ENCODE results near the gene CNPY2.

Gene CNPY2

DNA sequence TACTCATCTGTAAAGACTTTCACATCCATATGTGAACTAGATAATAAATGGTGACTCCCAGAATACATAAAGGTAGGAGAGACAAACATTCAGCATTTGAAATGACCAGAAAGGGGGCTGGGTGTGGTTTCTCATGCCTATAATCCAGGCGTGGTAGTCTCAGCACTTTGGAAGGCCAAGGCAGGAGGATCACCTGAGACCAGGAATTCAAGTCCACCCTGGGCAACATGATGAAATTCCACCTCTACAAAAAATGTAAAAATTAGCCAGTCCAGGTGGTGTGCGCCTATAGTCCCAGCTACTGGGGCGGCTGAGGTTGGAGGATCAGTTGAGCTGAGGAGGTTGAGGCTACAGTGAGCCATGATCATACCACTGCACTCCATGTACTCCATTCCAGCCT is 11.5 kb downstream of the CNPY2 start:
- Histone ChIP-seq H3K27me3 (replicated peaks) (no peaks in the 10 kb centered on the region), H3K36me3 (replicated peaks) (peaks cover 26% of the 10 kb centered on the region), H3K4me3 (ENCODE audit: low read depth, low read length) (no peak overlapping the region), H3K27ac (no peak overlapping the region)
- TF ChIP-seq, protein P1, sequence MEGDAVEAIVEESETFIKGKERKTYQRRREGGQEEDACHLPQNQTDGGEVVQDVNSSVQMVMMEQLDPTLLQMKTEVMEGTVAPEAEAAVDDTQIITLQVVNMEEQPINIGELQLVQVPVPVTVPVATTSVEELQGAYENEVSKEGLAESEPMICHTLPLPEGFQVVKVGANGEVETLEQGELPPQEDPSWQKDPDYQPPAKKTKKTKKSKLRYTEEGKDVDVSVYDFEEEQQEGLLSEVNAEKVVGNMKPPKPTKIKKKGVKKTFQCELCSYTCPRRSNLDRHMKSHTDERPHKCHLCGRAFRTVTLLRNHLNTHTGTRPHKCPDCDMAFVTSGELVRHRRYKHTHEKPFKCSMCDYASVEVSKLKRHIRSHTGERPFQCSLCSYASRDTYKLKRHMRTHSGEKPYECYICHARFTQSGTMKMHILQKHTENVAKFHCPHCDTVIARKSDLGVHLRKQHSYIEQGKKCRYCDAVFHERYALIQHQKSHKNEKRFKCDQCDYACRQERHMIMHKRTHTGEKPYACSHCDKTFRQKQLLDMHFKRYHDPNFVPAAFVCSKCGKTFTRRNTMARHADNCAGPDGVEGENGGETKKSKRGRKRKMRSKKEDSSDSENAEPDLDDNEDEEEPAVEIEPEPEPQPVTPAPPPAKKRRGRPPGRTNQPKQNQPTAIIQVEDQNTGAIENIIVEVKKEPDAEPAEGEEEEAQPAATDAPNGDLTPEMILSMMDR (IDR thresholded peaks at IDR 0.05; ENCODE audit: low read depth, low read length, missing control alignments): no peak
- in situ Hi-C loops (cut with HindIII; ENCODE audit: low pct_ligation_motif_present, low sequenced_read_pairs): no loop called here
- DNase-seq: no peak

DNA sequence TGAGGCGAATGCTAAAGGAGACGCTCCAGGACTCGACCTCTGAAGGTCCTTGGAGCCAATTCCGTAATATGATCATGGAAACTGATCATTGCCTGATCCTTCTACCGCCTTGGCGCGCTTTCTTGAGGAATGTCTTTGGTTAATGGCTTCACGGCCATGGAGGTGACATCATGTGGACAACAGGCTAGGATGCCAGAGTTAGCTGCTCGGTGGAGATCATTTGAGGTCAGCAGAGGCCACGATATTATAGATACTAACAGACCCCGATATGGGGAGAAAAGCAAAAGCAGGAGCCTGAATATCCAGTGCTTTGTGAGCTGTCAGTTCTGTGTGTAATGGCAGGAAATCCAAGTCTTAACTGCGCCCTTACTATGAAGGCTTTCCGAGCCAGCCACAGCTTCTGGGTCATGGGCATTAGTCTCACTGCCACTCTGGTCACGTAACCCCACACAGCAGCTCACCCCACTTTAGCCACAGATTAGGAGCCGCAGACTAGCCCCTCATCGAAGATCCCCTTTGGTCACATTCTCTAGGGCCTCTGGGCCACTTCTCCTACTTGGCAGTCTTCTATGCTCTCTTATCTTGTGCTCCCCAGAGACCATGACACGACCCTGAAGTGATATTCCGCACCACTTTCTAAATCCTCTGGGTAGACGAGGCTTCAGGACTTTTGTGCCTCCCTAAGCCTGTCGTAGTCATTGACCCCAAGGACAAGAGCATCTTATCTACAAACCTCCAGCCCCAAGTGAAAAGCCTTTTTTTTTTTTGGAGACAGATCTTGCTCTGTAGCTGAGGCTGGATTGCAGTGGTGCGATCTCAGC is 14.9 kb downstream of the CNPY2 start:
- Histone ChIP-seq H3K36me3 (replicated peaks) (peaks cover 16% of the 10 kb centered on the region), H3K27ac (peak overlapping the region; percentile 80), H3K27me3 (replicated peaks) (no peaks in the 10 kb centered on the region), H3K4me3 (ENCODE audit: low read depth, low read length) (peak overlapping the region; percentile 93)
- TF ChIP-seq, protein P1 (IDR thresholded peaks at IDR 0.05; ENCODE audit: low read depth, low read length, missing control alignments): no peak
- in situ Hi-C loops (cut with HindIII; ENCODE audit: low pct_ligation_motif_present, low sequenced_read_pairs): no loop called here
- DNase-seq: no peak

DNA sequence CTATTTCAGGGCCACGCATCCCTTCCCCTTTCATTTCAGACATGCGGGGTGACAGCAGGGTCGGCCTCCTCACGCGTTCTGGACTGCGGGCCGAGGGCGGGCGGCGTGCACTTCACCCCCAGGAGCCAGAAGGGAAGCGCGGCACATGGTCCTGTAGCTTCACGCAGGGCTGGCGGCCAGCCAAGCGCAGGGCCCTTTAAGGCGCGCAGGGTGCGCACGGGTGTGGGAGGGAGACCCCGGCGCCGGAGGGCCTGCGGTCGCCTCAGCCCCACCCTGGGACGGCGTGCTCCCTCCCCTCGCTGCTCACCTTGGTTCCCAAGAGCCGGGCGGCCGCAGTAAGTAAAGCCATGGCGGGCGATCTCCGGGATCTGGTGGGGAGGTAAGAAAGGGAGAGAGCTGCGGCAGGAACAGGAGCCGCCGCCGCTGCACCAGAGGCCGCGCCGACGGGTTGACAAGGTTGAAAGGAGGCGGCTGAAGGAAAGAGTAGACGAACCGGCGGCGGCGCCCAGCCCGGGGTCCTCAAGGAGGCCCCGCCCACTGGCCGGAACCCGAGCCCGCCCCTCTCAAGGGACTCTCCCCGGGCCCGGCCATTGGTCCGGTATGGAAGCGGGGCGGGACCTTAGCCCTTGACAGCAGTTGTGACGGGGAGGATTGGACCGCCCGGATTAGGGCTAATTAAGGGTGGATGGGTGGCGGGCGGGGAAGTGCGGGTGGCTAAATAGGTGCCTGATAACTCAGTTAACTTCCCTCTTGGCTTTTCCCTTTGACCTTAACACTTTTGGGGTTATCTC is 15.7 kb downstream of the CNPY2 start, which contains the start of gene CS:
TSS of gene CS (minus strand) at position 478 of the 791 bp plus-strand sequence. CDS start at position 349, 129 bp downstream.
- TF ChIP-seq, protein P1 (IDR thresholded peaks at IDR 0.05; ENCODE audit: low read depth, low read length, missing control alignments): no peak
- peak within 1 kb of the TSS; percentile 80 for H3K27ac ChIP-seq
- peaks cover 12% of the 10 kb centered on the region for H3K36me3 ChIP-seq (replicated peaks)
- in situ Hi-C loops (cut with HindIII; ENCODE audit: low pct_ligation_motif_present, low sequenced_read_pairs): no loop called here
- H3K4me3 ChIP-seq (ENCODE audit: low read depth, low read length): peak within 1 kb of the TSS; percentile 93
- DNase-seq: peak; percentile 97
- H3K27me3 ChIP-seq (replicated peaks): no peaks in the 10 kb centered on the region

DNA sequence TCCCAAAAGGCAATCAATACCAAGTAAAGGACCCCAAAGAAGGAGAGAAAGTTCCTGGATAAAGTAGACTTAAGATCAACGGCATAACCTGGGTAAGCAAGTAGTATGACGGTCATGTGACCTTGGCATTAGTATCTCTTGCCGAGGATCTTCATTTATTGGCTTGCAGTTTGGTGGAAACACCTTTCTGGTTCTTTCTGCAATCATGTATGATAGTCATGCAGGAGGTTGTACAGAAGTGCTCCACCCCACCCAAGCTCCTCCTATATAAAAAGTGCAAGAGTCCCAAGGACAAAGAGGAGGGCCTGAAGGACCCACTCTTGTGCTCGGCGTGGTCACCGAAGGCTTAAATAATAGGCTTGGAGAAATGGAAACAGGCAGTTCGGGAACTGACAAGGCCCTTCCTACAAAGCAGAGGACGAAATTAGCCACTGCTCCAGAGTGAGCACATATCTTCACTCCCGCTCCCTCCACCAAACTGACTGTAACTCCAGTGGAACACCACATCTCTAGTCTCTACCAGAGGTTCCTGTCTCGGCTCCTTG is 16.4 kb downstream of the CNPY2 start:
- Histone ChIP-seq H3K4me3 (ENCODE audit: low read depth, low read length) (peak overlapping the region; percentile 93), H3K27me3 (replicated peaks) (no peaks in the 10 kb centered on the region), H3K36me3 (replicated peaks) (peaks cover 9% of the 10 kb centered on the region), H3K27ac (peak overlapping the region; percentile 80)
- in situ Hi-C loops (cut with HindIII; ENCODE audit: low pct_ligation_motif_present, low sequenced_read_pairs): no loop called here
- TF ChIP-seq, protein P1 (IDR thresholded peaks at IDR 0.05; ENCODE audit: low read depth, low read length, missing control alignments): no peak
- no peak for DNase-seq

DNA sequence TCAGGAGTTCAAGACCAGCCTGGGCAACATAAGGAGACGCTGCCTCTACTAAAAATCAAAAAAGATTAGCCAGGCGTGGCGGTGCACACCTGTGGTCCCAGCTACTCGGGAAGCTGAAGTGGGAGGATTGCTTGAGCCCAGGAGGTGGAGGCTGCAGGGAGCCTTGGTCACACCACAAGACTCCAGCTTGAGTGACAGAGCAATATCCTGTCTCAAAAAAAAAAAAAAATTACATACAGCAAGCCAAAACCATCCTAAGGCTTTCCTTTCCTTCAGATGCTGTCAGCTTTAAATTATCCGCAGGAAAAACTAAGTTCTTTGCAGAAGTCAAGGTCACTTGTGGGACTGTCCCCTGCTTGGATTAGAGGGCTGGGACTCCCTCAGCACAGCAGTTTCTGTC is 17.0 kb downstream of the CNPY2 start:
- in situ Hi-C loops (cut with HindIII; ENCODE audit: low pct_ligation_motif_present, low sequenced_read_pairs): no loop called here
- H3K27me3 ChIP-seq (replicated peaks): no peaks in the 10 kb centered on the region
- no peak overlapping the region for H3K27ac ChIP-seq
- H3K36me3 ChIP-seq (replicated peaks): peaks cover 9% of the 10 kb centered on the region
- TF ChIP-seq, protein P1 (IDR thresholded peaks at IDR 0.05; ENCODE audit: low read depth, low read length, missing control alignments): no peak
- H3K4me3 ChIP-seq (ENCODE audit: low read depth, low read length): peak overlapping the region; percentile 93
- no peak for DNase-seq

Data from brain microvascular endothelial cell (primary cell).